Esophagus muscularis mucosa (tissue), 4 donors: ENCODE data around the gene SLC25A20. TPM values are rescaled to one million over a fixed set of nuclear protein-coding genes. Genes with fewer than 3 reads are reported as not detected.

Experiments used
- DNase-seq: peaks from one replicate; pipeline ENCODE4 v3.0.0-alpha.2; 2017; ENCODE audit errors: extremely low spot score
- H3K27ac ChIP-seq, 4 donors: fragments of 200-600 bp; sonication (generic); replicated peaks in 1 of 4; 1 replicate in 3 of 4; 2 replicates in 1 of 4; pipeline ENCODE4 v1.5.1; 2016 to 2019; ENCODE audit warnings: mild to moderate bottlenecking in 1 of 4
- H3K27me3 ChIP-seq, 4 donors: fragments of 200-600 bp; sonication (generic); one replicate each; pipeline versions ENCODE4 v1.5.1 to v1.6.0; 2016 to 2019
- H3K36me3 ChIP-seq, 4 donors: fragments of 200-600 bp; sonication (generic); one replicate each; pipeline ENCODE4 v1.5.1; 2016 to 2019
- H3K4me1 ChIP-seq, 4 donors: fragments of 200-600 bp; sonication (generic); one replicate each; pipeline ENCODE4 v1.5.1; 2016 to 2019
- H3K4me3 ChIP-seq, 4 donors: fragments of 200-600 bp; sonication (generic); 1 replicate in 2 of 4; 2 replicates in 2 of 4; pipeline ENCODE4 v1.5.1; 2016 to 2019; ENCODE audit warnings: mild to moderate bottlenecking in 4 of 4, moderate library complexity in 1 of 4
- H3K9me3 ChIP-seq, 4 donors: fragments of 200-600 bp; sonication (generic); 1 replicate in 3 of 4; 2 replicates in 1 of 4; pipeline ENCODE4 v1.5.1; 2016 to 2019
- EP300 ChIP-seq: sonication (generic); formaldehyde crosslinking; IDR thresholded peaks from one replicate; pipeline ENCODE4 v1.6.1; 2017; ENCODE audit warnings: antibody characterized with exemption
- POLR2A ChIP-seq: fragments of 450-650 bp; IDR thresholded peaks from one replicate; pipeline ENCODE4 v1.6.1; 2017; ENCODE audit warnings: antibody characterized with exemption, moderate library complexity, mild to moderate bottlenecking, low read depth
- POLR2AphosphoS5 ChIP-seq, 2 donors: sonication (generic); formaldehyde crosslinking; IDR thresholded peaks; one replicate each; pipeline ENCODE4 v1.6.1; 2017; ENCODE audit warnings: antibody characterized with exemption in 2 of 2
- WGBS: methylation state at CpG from one replicate; pipeline ENCODE4 v1.1.5; 2018; 5-methylcytosine and 5-hydroxymethylcytosine counted together
- intact Hi-C: fragments of 100-400 bp; cut with DNase I; formaldehyde crosslinking; loops from one replicate; pipeline ENCODE4 v1.15.1; 2023
- total RNA-seq, 4 donors: library from RNA; depleted of rRNA; stranded (reverse); fragments of >200 nt; gene quantifications; one replicate each; pipeline versions ENCODE4 v1.1.0 to v1.2.1, GENCODE V29; 2016
- TF ChIP-seq, protein P1 (sequence below), 3 experiments: fragments of 200-600 bp in 2 of 3; fragments of 450-650 bp in 1 of 3; sonication (generic) in 2 of 3; IDR thresholded peaks; one replicate each; pipeline ENCODE4 v1.5.1; 2017 to 2019; ENCODE audit warnings: antibody characterized with exemption in 3 of 3, mild to moderate bottlenecking in 2 of 3, moderate library complexity in 1 of 3

The SLC25A20 gene
- total RNA-seq, 4 donors from 2014 or later: 13.3 to 34.6 (median 21.8) TPM

DNA sequence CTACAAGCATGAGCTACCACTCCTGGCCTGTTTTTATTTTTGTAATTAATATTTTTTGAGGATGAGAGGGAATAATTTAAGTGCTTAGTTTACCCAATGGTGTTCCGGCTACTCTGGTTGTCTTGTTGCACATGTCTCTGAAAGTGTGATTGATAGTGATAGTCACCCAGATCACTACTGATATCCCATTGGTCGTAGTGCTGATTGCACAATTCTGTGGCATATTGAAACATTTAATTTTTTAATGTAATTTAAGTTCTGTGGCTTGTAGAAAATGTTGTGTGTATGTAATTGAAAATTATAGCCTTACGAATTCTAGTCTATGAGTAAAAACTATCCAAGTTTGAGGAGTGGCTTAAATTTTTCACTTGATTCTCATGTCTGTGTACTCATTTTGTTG is 31.9 kb upstream of the SLC25A20 start:
- DNase-seq: no peak
- Histone ChIP-seq H3K4me3 (no peak overlapping the region), H3K27ac (no peak overlapping the region), H3K9me3 (no peaks in the 10 kb centered on the region), H3K4me1 (peaks cover 51 to 70% (median 59%) of the 10 kb centered on the region in 4 donors), H3K27me3 (no peaks in the 10 kb centered on the region), H3K36me3 (peaks cover 3 to 65% (median 49%) of the 10 kb centered on the region in 4 donors)
- 89% methylated on average over 3 of the region's 3 CpGs for WGBS
- intact Hi-C loops: no loop called here
- no peak for TF ChIP-seq POLR2A
- TF ChIP-seq, protein P1, sequence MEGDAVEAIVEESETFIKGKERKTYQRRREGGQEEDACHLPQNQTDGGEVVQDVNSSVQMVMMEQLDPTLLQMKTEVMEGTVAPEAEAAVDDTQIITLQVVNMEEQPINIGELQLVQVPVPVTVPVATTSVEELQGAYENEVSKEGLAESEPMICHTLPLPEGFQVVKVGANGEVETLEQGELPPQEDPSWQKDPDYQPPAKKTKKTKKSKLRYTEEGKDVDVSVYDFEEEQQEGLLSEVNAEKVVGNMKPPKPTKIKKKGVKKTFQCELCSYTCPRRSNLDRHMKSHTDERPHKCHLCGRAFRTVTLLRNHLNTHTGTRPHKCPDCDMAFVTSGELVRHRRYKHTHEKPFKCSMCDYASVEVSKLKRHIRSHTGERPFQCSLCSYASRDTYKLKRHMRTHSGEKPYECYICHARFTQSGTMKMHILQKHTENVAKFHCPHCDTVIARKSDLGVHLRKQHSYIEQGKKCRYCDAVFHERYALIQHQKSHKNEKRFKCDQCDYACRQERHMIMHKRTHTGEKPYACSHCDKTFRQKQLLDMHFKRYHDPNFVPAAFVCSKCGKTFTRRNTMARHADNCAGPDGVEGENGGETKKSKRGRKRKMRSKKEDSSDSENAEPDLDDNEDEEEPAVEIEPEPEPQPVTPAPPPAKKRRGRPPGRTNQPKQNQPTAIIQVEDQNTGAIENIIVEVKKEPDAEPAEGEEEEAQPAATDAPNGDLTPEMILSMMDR (IDR thresholded peaks at IDR 0.05): no peak
- no peak for TF ChIP-seq EP300
- no peak for TF ChIP-seq POLR2AphosphoS5 (IDR thresholded peaks at IDR 0.05)

DNA sequence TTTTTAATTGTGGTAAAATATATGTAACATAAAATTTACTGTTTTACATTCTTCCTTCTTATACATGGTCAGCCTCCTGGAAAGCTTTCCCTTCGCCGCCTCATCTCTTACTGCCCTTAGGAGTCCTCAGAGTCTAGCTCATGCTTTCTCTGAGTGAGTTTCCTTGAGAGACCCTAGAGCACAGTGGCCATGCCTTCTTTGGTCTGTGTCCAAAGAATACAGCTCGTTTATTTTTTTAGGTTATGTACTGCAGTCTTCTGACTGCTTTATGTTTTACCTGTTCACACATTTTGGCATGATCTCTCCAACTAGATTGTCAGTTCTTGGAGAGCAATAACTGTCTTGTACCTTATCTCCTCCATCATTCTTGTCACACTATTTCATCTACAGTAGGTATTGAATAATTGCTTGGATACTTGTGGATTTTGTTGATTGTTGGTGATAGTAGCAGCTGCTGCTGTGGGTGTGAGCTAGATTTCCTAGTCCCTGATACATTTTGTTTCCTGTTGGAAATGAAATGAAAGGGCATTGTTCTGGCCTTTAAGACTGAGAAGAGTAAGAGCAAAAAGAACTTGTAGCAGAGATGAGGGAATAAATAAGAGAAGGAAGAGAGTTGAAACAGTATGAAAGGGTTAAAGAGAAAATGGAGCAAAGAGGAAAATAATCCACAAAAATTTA is 30.8 kb upstream of the SLC25A20 start:
- Histone ChIP-seq H3K4me1 (peaks cover 51 to 73% (median 59%) of the 10 kb centered on the region in 4 donors), H3K27ac (no peak overlapping the region), H3K27me3 (no peaks in the 10 kb centered on the region), H3K4me3 (no peak overlapping the region), H3K36me3 (peaks cover 14 to 74% (median 55%) of the 10 kb centered on the region in 4 donors), H3K9me3 (no peaks in the 10 kb centered on the region)
- intact Hi-C loops: no loop called here
- TF ChIP-seq, protein P1 (IDR thresholded peaks at IDR 0.05): no peak
- TF ChIP-seq EP300: no peak
- no peak for TF ChIP-seq POLR2A
- TF ChIP-seq POLR2AphosphoS5 (IDR thresholded peaks at IDR 0.05): no peak
- no peak for DNase-seq
- 62% methylated on average over 3 of the region's 3 CpGs for WGBS

DNA sequence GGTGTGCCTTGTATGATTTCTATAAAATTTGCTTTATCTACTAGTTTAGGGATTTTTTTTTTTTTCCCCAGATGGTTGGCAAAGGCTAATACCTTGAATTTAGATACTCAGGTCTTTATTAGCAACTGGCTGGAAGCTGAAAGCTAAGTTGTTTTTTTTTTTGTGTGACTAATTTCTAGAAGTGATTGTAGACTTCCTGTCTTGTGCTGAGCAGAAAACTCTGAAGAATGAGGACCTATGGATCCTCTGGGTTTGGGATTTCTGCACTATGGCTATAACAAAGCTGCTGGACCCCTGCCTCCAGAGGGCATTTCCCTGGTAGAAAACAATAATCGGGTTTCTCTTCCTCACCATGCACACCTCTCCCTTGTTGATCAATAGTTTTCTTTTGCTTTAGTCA is 30.0 kb upstream of the SLC25A20 start:
- no peaks in the 10 kb centered on the region for H3K9me3 ChIP-seq
- DNase-seq: no peak
- 68% methylated on average over 1 of the region's 1 CpG for WGBS
- intact Hi-C loops: no loop called here
- no peak overlapping the region for H3K27ac ChIP-seq
- H3K36me3 ChIP-seq: peaks cover 22 to 77% (median 59%) of the 10 kb centered on the region in 4 donors
- H3K4me1 ChIP-seq: peaks cover 51 to 73% (median 58%) of the 10 kb centered on the region in 4 donors
- H3K27me3 ChIP-seq: no peaks in the 10 kb centered on the region
- no peak overlapping the region for H3K4me3 ChIP-seq
- TF ChIP-seq POLR2A: no peak
- TF ChIP-seq, protein P1 (IDR thresholded peaks at IDR 0.05): no peak
- no peak for TF ChIP-seq POLR2AphosphoS5 (IDR thresholded peaks at IDR 0.05)
- TF ChIP-seq EP300: no peak

DNA sequence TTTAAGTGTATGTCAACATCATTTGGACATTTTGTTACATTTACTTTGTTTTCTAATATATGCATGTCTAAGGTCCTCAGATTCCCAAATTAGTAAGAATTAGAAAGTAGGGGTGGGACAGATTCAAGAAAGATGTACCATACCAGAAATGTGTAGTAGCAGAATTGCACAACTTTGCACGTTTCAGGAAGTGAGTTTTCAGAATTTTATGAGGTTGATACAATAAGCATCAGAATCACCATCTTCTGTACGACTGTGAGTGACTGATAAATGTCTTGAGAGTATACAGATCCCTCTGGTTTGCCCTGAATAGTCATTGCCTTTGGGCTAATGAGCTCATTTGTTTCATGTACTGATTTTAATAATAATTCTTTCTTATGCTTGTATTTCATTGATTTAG is 29.2 kb upstream of the SLC25A20 start:
- Histone ChIP-seq H3K27me3 (no peaks in the 10 kb centered on the region), H3K27ac (no peak overlapping the region), H3K4me3 (no peak overlapping the region), H3K4me1 (peaks cover 48 to 73% (median 58%) of the 10 kb centered on the region in 4 donors), H3K9me3 (no peaks in the 10 kb centered on the region), H3K36me3 (peaks cover 24 to 76% (median 59%) of the 10 kb centered on the region in 4 donors)
- DNase-seq: no peak
- TF ChIP-seq EP300 (no peak), POLR2AphosphoS5 (IDR thresholded peaks at IDR 0.05) (no peak), POLR2A (no peak)
- TF ChIP-seq, protein P1 (IDR thresholded peaks at IDR 0.05): no peak
- intact Hi-C loops: no loop called here
- 64% methylated on average over 2 of the region's 2 CpGs for WGBS
